K562 (cell line): Measurements from ENCODE around the gene PPP3CA. TPM values are rescaled to one million over a fixed set of nuclear protein-coding genes. Genes with fewer than 3 reads are reported as not detected.

ENCODE experiments used
- ATAC-seq: fragments of 200-7000 bp; cut with Tn5 transposase; 3 replicates; pipeline ENCODE4 v1.9.1; 2020; ENCODE audit warnings: moderate library complexity
- BruUV-seq: library from RNA; stranded (reverse); fragments of 400-500 nt; replicated peaks from 2 replicates; lab custom pipeline; 2021; lab: Mats Ljungman, UMichigan
- CTCF ChIA-PET: fragments of 300-600 bp; formaldehyde crosslinking; extraction: SDS; loops from one replicate; lab custom pipeline; 2021; ENCODE audit warnings: low intra/inter-chr PET ratio; lab: Yijun Ruan, JAX
- POLR2A ChIA-PET: fragments of 300-600, 350-650 bp; sonication (Branson Sonifier 250); formaldehyde crosslinking; extraction: SDS; loops from one replicate; lab custom pipeline; 2021; ENCODE audit warnings: antibody characterized with exemption, inconsistent platforms; lab: Yijun Ruan, JAX
- DNase-seq, 4 experiments: peaks; one replicate each; pipeline versions ENCODE4 v3.0.0 to v3.0.0-alpha.2; 2011 to 2018; ENCODE audit warnings: low spot score in 3 of 4, mixed read lengths in 3 of 4; ENCODE audit errors: extremely low read depth in 1 of 4
- FAIRE-seq: peaks from 2 replicates; lab custom pipeline; 2011; peaks lifted over from hg19 to GRCh38; lab: Jason Lieb, UNC
- H2AFZ ChIP-seq: 2 replicates; pipeline ENCODE4 v1.6.0; 2011; ENCODE audit warnings: low read depth, low read length, control low read depth, inconsistent platforms
- H3K27ac ChIP-seq: fragments of 200-600 bp; 3 replicates; pipeline ENCODE4 v1.8.0; 2011; ENCODE audit warnings: low read depth, mild to moderate bottlenecking, control low read depth, inconsistent platforms, low read length, moderate library complexity, mixed read lengths; ENCODE audit errors: extremely low read depth
- H3K27me3 ChIP-seq, 2 experiments: fragments of 300-600 bp in 1 of 2; 2 replicates in 1 of 2; 3 replicates in 1 of 2; pipeline versions ENCODE4 v1.6.0 to v1.8.0; 2011; ENCODE audit warnings: inconsistent platforms in 2 of 2, low read length in 2 of 2, mild to moderate bottlenecking in 1 of 2, mixed read lengths in 1 of 2, moderate library complexity in 1 of 2; ENCODE audit not compliant: control insufficient read depth in 2 of 2, insufficient read depth in 2 of 2
- H3K36me3 ChIP-seq: fragments of 300-600 bp; 3 replicates; pipeline ENCODE4 v1.8.0; 2011; ENCODE audit warnings: mild to moderate bottlenecking, low read length, inconsistent platforms; ENCODE audit not compliant: control insufficient read depth, insufficient read depth
- H3K4me1 ChIP-seq, 2 experiments: fragments of 200-600 bp in 1 of 2; replicated peaks in 1 of 2; 2 replicates in 1 of 2; 3 replicates in 1 of 2; pipeline versions ENCODE4 v1.5.1 to v1.8.0; 2011; ENCODE audit warnings: inconsistent platforms in 2 of 2, low read length in 2 of 2, mild to moderate bottlenecking in 1 of 2, mixed read lengths in 1 of 2, moderate library complexity in 1 of 2; ENCODE audit not compliant: control insufficient read depth in 2 of 2, insufficient read depth in 2 of 2
- H3K4me2 ChIP-seq: 2 replicates; pipeline ENCODE4 v1.6.1; 2011; ENCODE audit warnings: low read length, control low read depth, inconsistent platforms, mixed read lengths; ENCODE audit not compliant: insufficient read depth
- H3K4me3 ChIP-seq: fragments of 200-600 bp; sonication (generic), shearing (Covaris generic); 2 replicates; pipeline ENCODE4 v1.5.1; 2016; ENCODE audit warnings: control low read depth, inconsistent platforms
- H3K79me2 ChIP-seq: fragments of 200-600 bp; 3 replicates; pipeline ENCODE4 v1.8.0; 2011; ENCODE audit warnings: low read length, inconsistent platforms; ENCODE audit not compliant: control insufficient read depth, insufficient read depth
- H3K9ac ChIP-seq, 2 experiments: 2 replicates each; pipeline versions ENCODE4 v1.6.0 to v1.6.1; 2011; ENCODE audit warnings: low read depth in 2 of 2, low read length in 2 of 2, control low read depth in 1 of 2, inconsistent platforms in 1 of 2, mild to moderate bottlenecking in 1 of 2, mixed read lengths in 1 of 2; ENCODE audit not compliant: insufficient read depth in 1 of 2
- H3K9me1 ChIP-seq: one replicate; pipeline ENCODE4 v1.6.0; 2011; ENCODE audit warnings: inconsistent platforms, mild to moderate bottlenecking, low read length, moderate library complexity; ENCODE audit not compliant: control insufficient read depth, insufficient read depth
- H3K9me3 ChIP-seq: replicated peaks from 2 replicates; pipeline ENCODE4 v1.5.1; 2011; ENCODE audit warnings: low read depth, low read length, inconsistent platforms; ENCODE audit not compliant: control insufficient read depth, insufficient read depth
- H4K20me1 ChIP-seq: replicated peaks from 2 replicates; pipeline ENCODE4 v1.6.1; 2011; ENCODE audit warnings: low read length, inconsistent platforms, mixed read lengths; ENCODE audit not compliant: control insufficient read depth, insufficient read depth
- DACH1 ChIP-seq: fragments of 450-650 bp; IDR thresholded peaks from 2 replicates; pipeline ENCODE4 v1.6.1; 2018; ENCODE audit not compliant: partially characterized antibody
- EHMT2 ChIP-seq: fragments of 450-650 bp; IDR thresholded peaks from 2 replicates; pipeline ENCODE4 v1.6.1; 2018; ENCODE audit warnings: antibody characterized with exemption
- LEF1 ChIP-seq: fragments of 450-650 bp; IDR thresholded peaks from 2 replicates; pipeline ENCODE4 v1.6.1; 2016; ENCODE audit warnings: mild to moderate bottlenecking
- MAFG ChIP-seq: fragments of 450-650 bp; conservative IDR thresholded peaks from 2 replicates; pipeline ENCODE4 v1.6.1; 2016; ENCODE audit warnings: missing genetic modification characterization, missing compliant biosample characterization
- NCOA2 ChIP-seq, 2 experiments: fragments of 450-650 bp; IDR thresholded peaks; 2 replicates each; pipeline ENCODE4 v1.6.1; 2018; ENCODE audit warnings: mild to moderate bottlenecking in 2 of 2, moderate library complexity in 1 of 2; ENCODE audit not compliant: partially characterized antibody in 2 of 2
- NONO ChIP-seq, 2 experiments: fragments of 200-400 bp in 1 of 2; fragments of 450-650 bp in 1 of 2; formaldehyde crosslinking in 1 of 2; IDR thresholded peaks; 2 replicates each; pipeline ENCODE4 v1.6.1; 2017; ENCODE audit warnings: low read depth in 2 of 2, mild to moderate bottlenecking in 2 of 2, moderate library complexity in 2 of 2, low read length in 1 of 2
- PHB ChIP-seq: fragments of 250-450 bp; sonication (Bioruptor Pico); IDR thresholded peaks from 2 replicates; pipeline ENCODE4 v1.5.0; 2021
- POLR2AphosphoS5 ChIP-seq: IDR thresholded peaks from 2 replicates; pipeline ENCODE4 v1.6.1; 2011; ENCODE audit warnings: mild to moderate bottlenecking, low read depth, low read length, moderate library complexity; ENCODE audit not compliant: control insufficient read depth, insufficient read depth
- RHOXF2B ChIP-seq: fragments of 250-450 bp; sonication (Bioruptor Pico); conservative IDR thresholded peaks from 2 replicates; pipeline ENCODE4 v1.5.1; 2021
- TAL1 ChIP-seq: fragments of 450-650 bp; IDR thresholded peaks from 2 replicates; pipeline ENCODE4 v1.6.1; 2016; ENCODE audit warnings: mild to moderate bottlenecking
- WGBS: fragments of 100-300 bp; shearing (Covaris generic); methylation state at CpG from one replicate; pipeline ENCODE4 v1.1.6; 2016; ENCODE audit warnings: low coverage, mixed read lengths; ENCODE audit not compliant: insufficient coverage; ENCODE audit errors: missing lambda C conversion rate; 5-methylcytosine and 5-hydroxymethylcytosine counted together
- in situ Hi-C: fragments of 300-500 bp; cut with MboI; formaldehyde crosslinking; loops from 4 replicates; pipeline ENCODE4 v1.15.0; 2018; ENCODE audit warnings: inconsistent platforms, mixed read lengths
- intact Hi-C: fragments of 100-400 bp; cut with micrococcal nuclease; formaldehyde crosslinking; loops from 2 replicates; pipeline ENCODE4 v1.14.2; 2022
- polyA plus RNA-seq, 8 experiments: library from polyadenylated mRNA; depleted of rRNA in 4 of 8; stranded (reverse) in 5 of 8; unstranded in 3 of 8; fragments of >200 nt; fragmentation: Nextera tagmentation in 2 of 8; fragmentation: Illumina TruSeq in 1 of 8; extraction: Ambion mirVana in 2 of 8; extraction: Trizol in 1 of 8; gene quantifications; 2 replicates each; pipeline versions ENCODE4 v1.2.1 to v1.2.3, GENCODE V29; 2011 to 2014; ENCODE audit warnings: inconsistent platforms in 1 of 8, missing spikeins in 1 of 8
- total RNA-seq, 7 experiments: library from RNA; depleted of rRNA in 6 of 7; stranded (reverse); fragments of >200 nt in 6 of 7; fragmentation: Illumina TruSeq in 2 of 7; extraction: Trizol in 2 of 7; gene quantifications; 2 replicates each; pipeline versions ENCODE4 v1.2.1 to v1.2.3, GENCODE V29; 2011 to 2021; ENCODE audit warnings: low replicate concordance in 1 of 7
- TF ChIP-seq, protein P1 (sequence below): sonication (generic); formaldehyde crosslinking; IDR thresholded peaks from 2 replicates; pipeline ENCODE4 v1.8.1; 2022; ENCODE audit warnings: missing genetic modification reagents
- TF ChIP-seq, protein P2 (sequence below): sonication (generic); formaldehyde crosslinking; IDR thresholded peaks from 2 replicates; pipeline ENCODE4 v1.8.1; 2023; ENCODE audit warnings: mild to moderate bottlenecking, missing genetic modification reagents
- TF ChIP-seq, protein P3 (sequence below): fragments of 250-450 bp; sonication (Bioruptor Pico); IDR thresholded peaks from 2 replicates; pipeline ENCODE4 v1.8.0; 2021; ENCODE audit warnings: borderline replicate concordance, mild to moderate bottlenecking, moderate library complexity; ENCODE audit not compliant: poor library complexity, severe bottlenecking
- TF ChIP-seq, protein P4 (sequence below): fragments of 250-450 bp; sonication (Bioruptor Pico); IDR thresholded peaks from 2 replicates; pipeline ENCODE4 v1.5.0; 2021; ENCODE audit warnings: mild to moderate bottlenecking, moderate library complexity
- TF ChIP-seq, protein P5 (sequence below), 2 experiments: fragments of 450-650 bp; IDR thresholded peaks; 2 replicates each; pipeline ENCODE4 v1.6.1; 2016

The PPP3CA gene
- total and polyA plus RNA-seq, 9 of the 15 experiments (the other 6 are each of a cell fraction or from before 2014, with no cell fraction given) = 0.94 to 3.2 (median 1.6) TPM

DNA sequence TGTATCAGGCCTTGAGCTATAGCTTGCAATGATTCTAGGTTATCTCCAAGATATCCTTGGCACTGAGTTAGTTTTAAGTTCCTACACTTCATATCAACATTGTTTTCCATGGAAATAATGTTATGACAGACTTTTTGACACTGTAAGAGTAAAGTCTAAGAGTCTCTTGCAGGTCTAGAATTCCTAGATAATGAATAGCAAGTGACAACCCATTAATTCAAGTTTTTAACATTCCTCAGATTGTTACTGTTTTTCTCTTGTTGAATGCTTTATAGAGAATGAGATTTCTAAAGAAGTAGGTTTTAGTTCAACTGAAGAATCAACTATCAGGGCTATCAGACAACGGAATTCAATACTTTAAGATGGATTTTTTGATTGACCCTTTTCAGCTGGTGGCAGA lies 276.1 kb downstream of the PPP3CA start:
- H2AFZ ChIP-seq = no peak overlapping the region
- H3K9ac ChIP-seq = no peak overlapping the region
- no peaks in the 10 kb centered on the region for H3K9me1 ChIP-seq
- intact Hi-C loops (no loop called here), in situ Hi-C loops (no loop called here)
- CTCF ChIA-PET = no interaction called here
- no peaks in the 10 kb centered on the region for H3K27me3 ChIP-seq
- H3K79me2 ChIP-seq = no peaks in the 10 kb centered on the region
- H3K27ac ChIP-seq = no peak overlapping the region
- no peak overlapping the region for H3K4me3 ChIP-seq
- DNase-seq (no peak), ATAC-seq (no peak), FAIRE-seq (no peak)
- POLR2A ChIA-PET = no interaction called here
- H4K20me1 ChIP-seq = no peaks in the 10 kb centered on the region
- H3K9me3 ChIP-seq = no peaks in the 10 kb centered on the region
- no peaks in the 10 kb centered on the region for H3K4me1 ChIP-seq
- BruUV-seq = no TSS peak
- no peak overlapping the region for H3K4me2 ChIP-seq
- H3K36me3 ChIP-seq = no peaks in the 10 kb centered on the region
- WGBS = 0% methylated on average over 1 of the region's 1 CpG
- TF ChIP-seq NCOA2 (IDR thresholded peaks at IDR 0.05; ENCODE audit: partially characterized antibody in 2 of 2) = no peak
- TF ChIP-seq, protein P1, sequence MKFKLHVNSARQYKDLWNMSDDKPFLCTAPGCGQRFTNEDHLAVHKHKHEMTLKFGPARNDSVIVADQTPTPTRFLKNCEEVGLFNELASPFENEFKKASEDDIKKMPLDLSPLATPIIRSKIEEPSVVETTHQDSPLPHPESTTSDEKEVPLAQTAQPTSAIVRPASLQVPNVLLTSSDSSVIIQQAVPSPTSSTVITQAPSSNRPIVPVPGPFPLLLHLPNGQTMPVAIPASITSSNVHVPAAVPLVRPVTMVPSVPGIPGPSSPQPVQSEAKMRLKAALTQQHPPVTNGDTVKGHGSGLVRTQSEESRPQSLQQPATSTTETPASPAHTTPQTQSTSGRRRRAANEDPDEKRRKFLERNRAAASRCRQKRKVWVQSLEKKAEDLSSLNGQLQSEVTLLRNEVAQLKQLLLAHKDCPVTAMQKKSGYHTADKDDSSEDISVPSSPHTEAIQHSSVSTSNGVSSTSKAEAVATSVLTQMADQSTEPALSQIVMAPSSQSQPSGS (CRISPR knock-in tag) = no peak
- no peak for TF ChIP-seq POLR2AphosphoS5
- TF ChIP-seq RHOXF2B (CRISPR knock-in tag) = no peak
- TF ChIP-seq, protein P2, sequence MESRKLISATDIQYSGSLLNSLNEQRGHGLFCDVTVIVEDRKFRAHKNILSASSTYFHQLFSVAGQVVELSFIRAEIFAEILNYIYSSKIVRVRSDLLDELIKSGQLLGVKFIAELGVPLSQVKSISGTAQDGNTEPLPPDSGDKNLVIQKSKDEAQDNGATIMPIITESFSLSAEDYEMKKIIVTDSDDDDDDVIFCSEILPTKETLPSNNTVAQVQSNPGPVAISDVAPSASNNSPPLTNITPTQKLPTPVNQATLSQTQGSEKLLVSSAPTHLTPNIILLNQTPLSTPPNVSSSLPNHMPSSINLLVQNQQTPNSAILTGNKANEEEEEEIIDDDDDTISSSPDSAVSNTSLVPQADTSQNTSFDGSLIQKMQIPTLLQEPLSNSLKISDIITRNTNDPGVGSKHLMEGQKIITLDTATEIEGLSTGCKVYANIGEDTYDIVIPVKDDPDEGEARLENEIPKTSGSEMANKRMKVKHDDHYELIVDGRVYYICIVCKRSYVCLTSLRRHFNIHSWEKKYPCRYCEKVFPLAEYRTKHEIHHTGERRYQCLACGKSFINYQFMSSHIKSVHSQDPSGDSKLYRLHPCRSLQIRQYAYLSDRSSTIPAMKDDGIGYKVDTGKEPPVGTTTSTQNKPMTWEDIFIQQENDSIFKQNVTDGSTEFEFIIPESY (CRISPR knock-in tag) = no peak
- TF ChIP-seq PHB = no peak
- TF ChIP-seq MAFG = no peak
- no peak for TF ChIP-seq TAL1
- no peak for TF ChIP-seq EHMT2
- TF ChIP-seq, protein P3, sequence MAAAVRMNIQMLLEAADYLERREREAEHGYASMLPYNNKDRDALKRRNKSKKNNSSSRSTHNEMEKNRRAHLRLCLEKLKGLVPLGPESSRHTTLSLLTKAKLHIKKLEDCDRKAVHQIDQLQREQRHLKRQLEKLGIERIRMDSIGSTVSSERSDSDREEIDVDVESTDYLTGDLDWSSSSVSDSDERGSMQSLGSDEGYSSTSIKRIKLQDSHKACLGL = no peak
- TF ChIP-seq, protein P4, sequence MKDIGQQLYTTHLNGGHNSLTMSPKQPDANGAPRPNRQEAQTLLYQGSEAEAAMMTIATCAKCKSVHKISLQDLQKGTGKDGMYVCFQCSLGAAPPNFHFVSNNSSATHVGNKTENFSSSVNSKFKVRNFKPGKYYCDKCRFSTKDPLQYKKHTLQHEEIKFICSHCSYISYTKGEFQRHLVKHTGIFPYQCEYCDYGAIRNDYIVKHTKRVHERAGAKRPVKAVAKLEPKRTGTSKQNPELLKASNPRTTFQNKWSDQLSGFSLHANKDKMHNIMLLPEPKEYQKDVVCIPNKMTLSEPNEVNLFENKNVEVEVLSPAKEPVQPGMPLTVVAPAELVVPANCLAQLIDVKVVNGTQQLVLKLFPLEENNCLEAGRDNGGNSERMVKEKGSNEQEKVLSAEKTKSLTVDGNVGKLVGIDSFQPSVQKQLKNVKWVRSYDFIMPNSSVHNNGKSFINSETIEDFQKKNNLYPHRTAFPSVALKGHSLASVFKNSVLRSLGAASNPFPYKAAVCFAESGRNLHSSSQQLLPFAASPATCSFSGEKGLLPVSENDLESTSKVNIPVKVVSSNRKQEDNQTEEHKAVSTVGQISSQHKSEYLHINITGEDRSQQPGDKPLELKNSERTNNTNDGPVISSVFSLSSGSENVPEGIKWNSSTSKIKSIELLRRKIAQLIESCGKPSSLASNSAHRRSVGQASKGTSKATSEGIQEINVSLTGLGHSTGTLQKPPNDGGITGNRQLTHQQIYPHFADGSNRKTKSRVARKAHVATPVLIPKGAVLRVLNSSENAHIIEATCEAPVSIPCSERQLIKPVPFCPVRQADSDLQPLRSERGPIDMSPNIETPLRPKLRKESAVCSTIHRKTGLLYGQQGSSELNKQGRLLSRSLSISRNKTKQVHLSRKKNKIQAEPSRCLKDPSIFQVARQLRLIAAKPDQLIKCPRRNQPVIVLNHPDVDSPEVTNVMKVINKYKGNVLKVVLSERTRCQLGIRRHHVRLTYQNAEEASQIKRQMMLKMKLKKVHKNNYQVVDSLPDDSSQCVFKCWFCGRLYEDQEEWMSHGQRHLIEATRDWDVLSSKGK (CRISPR knock-in tag) = no peak
- no peak for TF ChIP-seq DACH1
- TF ChIP-seq, protein P5, sequence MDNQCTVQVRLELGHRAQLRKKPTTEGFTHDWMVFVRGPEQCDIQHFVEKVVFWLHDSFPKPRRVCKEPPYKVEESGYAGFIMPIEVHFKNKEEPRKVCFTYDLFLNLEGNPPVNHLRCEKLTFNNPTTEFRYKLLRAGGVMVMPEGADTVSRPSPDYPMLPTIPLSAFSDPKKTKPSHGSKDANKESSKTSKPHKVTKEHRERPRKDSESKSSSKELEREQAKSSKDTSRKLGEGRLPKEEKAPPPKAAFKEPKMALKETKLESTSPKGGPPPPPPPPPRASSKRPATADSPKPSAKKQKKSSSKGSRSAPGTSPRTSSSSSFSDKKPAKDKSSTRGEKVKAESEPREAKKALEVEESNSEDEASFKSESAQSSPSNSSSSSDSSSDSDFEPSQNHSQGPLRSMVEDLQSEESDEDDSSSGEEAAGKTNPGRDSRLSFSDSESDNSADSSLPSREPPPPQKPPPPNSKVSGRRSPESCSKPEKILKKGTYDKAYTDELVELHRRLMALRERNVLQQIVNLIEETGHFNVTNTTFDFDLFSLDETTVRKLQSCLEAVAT (IDR thresholded peaks at IDR 0.05) = no peak
- no peak for TF ChIP-seq NONO (IDR thresholded peaks at IDR 0.05; ENCODE audit: low read depth in 2 of 2, low read length in 1 of 2)
- no peak for TF ChIP-seq LEF1
